Stimulated activated CD8-positive, alpha-beta memory T cell treated with anti-CD3 and anti-CD28 coated beads, Interleukin-7, amount 100 ng/mL, for 48 hours (primary cell): ENCODE results near the gene SEZ6L2.
A peak's percentile ranks its signal among the peaks of the same experiment; 100 is the strongest.
"Not testable (repeated sequence)": the region's sequence is repeated elsewhere in the genome, so short reads cannot be mapped to it uniquely, and the experiment has no call there.

Source experiments
- DNase-seq, 2 donors: peaks; one replicate each; pipeline ENCODE4 v3.0.0-alpha.2; 2020; ENCODE audit warnings: low read depth in 1 of 2; ENCODE audit errors: extremely low read depth in 1 of 2

SEZ6L2 gene

GRCh38 chr16:29858149-29858849 is 41.1 kb downstream of the SEZ6L2 start:
- no peak for DNase-seq

- no peak for DNase-seq
Measured at GRCh38 chr16:29857133-29857760, 42.1 kb downstream of the SEZ6L2 start.

GRCh38 chr16:29854520-29855100 is 44.7 kb downstream of the SEZ6L2 start:
- no peak for DNase-seq

- DNase-seq: no peak
Measured at GRCh38 chr16:29852654-29853053, 46.7 kb downstream of the SEZ6L2 start.

- DNase-seq: no peak
Measured at GRCh38 chr16:29850998-29851397, 48.4 kb downstream of the SEZ6L2 start.

- DNase-seq: no peak
Measured at GRCh38 chr16:29849505-29849904, 49.8 kb downstream of the SEZ6L2 start.

- peak; percentile 58 to 64 for DNase-seq
Measured at GRCh38 chr16:29848420-29849297, 50.7 kb downstream of the SEZ6L2 start.

- DNase-seq: no peak
Measured at GRCh38 chr16:29845656-29846055, 53.7 kb downstream of the SEZ6L2 start.

- DNase-seq: no peak
Measured at GRCh38 chr16:29844575-29845331, 54.6 kb downstream of the SEZ6L2 start.

GRCh38 chr16:29843931-29844330 is 55.4 kb downstream of the SEZ6L2 start:
- DNase-seq: no peak

GRCh38 chr16:29842732-29843346 is 56.5 kb downstream of the SEZ6L2 start:
- no peak for DNase-seq

- DNase-seq: no peak
Measured at GRCh38 chr16:29841631-29842030, 57.7 kb downstream of the SEZ6L2 start.

- DNase-seq: no peak
Measured at GRCh38 chr16:29840240-29840639, 59.1 kb downstream of the SEZ6L2 start.

- no peak for DNase-seq
Measured at GRCh38 chr16:29839822-29840221, 59.5 kb downstream of the SEZ6L2 start.

- DNase-seq: no peak
Measured at GRCh38 chr16:29837841-29838240, 61.5 kb downstream of the SEZ6L2 start.

GRCh38 chr16:29836623-29837022 is 62.7 kb downstream of the SEZ6L2 start:
- no peak for DNase-seq

- DNase-seq: no peak
Measured at GRCh38 chr16:29835926-29836325, 63.4 kb downstream of the SEZ6L2 start.

GRCh38 chr16:29834079-29834478 is 65.3 kb downstream of the SEZ6L2 start:
- DNase-seq: no peak

GRCh38 chr16:29833219-29833618 is 66.1 kb downstream of the SEZ6L2 start:
- not testable (repeated sequence) for DNase-seq

GRCh38 chr16:29831490-29831889 is 67.9 kb downstream of the SEZ6L2 start:
- no peak for DNase-seq
